ENCODE measurements around the gene SMYD2. TPM values are rescaled to one million over a fixed set of nuclear protein-coding genes. Genes with fewer than 3 reads are reported as not detected.

The SMYD2 gene
- total RNA-seq, 2 donors from 2014 or later = 13.8 to 22.4 TPM

DNA sequence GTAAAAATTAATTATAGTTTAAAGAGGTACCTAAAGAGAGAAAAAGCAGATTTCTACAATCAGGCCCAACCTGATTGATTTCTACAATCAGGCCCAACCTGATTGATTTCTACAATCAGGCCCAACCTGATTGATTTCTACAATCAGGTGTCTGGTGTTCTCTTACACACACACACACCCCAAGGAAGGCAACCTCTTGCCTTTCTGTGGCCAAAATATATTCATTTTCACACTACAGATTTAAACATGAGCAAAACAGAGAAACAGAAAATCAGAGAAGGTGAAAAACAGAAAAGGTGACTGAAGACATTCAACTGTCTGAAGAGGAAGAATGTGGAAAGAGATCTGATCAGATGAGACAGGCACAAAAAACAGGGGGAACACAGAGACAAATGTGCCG lies 104.5 kb downstream of the SMYD2 start:
- Histone ChIP-seq H3K4me3 (ENCODE audit: low read length) (no peak overlapping the region), H3K9ac (ENCODE audit: extremely low read depth, low read length, poor library complexity, severe bottlenecking) (no peak overlapping the region), H3K36me3 (ENCODE audit: control insufficient read depth, insufficient read depth, low read length) (peaks cover 87% of the 10 kb centered on the region), H3K4me1 (ENCODE audit: control insufficient read depth, insufficient read depth, low read length) (peaks cover 5% of the 10 kb centered on the region), H3K27me3 (ENCODE audit: control insufficient read depth, insufficient read depth, low read length, poor library complexity, severe bottlenecking) (no peaks in the 10 kb centered on the region), H3K27ac (ENCODE audit: low read depth, low read length) (no peak overlapping the region), H3K9me3 (ENCODE audit: control insufficient read depth, low read length) (no peaks in the 10 kb centered on the region)
- no peak overlapping the region for H3K27ac Mint-ChIP-seq
- WGBS, 2 experiments (ENCODE audit: insufficient coverage in 1 of 2, insufficient read length in 1 of 2) = 80 to 93% methylated on average over 1 of the region's 1 CpG
- no peaks in the 10 kb centered on the region for H3K9me3 Mint-ChIP-seq
- H3K4me1 Mint-ChIP-seq = peaks cover 13% of the 10 kb centered on the region
- peaks cover 11% of the 10 kb centered on the region for H3K27me3 Mint-ChIP-seq (ENCODE audit: insufficient read depth)
- no peak overlapping the region for H3K4me3 Mint-ChIP-seq
- H3K36me3 Mint-ChIP-seq (ENCODE audit: low read depth) = peaks cover 62% of the 10 kb centered on the region
- TF ChIP-seq, protein P1, sequence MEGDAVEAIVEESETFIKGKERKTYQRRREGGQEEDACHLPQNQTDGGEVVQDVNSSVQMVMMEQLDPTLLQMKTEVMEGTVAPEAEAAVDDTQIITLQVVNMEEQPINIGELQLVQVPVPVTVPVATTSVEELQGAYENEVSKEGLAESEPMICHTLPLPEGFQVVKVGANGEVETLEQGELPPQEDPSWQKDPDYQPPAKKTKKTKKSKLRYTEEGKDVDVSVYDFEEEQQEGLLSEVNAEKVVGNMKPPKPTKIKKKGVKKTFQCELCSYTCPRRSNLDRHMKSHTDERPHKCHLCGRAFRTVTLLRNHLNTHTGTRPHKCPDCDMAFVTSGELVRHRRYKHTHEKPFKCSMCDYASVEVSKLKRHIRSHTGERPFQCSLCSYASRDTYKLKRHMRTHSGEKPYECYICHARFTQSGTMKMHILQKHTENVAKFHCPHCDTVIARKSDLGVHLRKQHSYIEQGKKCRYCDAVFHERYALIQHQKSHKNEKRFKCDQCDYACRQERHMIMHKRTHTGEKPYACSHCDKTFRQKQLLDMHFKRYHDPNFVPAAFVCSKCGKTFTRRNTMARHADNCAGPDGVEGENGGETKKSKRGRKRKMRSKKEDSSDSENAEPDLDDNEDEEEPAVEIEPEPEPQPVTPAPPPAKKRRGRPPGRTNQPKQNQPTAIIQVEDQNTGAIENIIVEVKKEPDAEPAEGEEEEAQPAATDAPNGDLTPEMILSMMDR (conservative IDR thresholded peaks at IDR 0.05) = no peak
- DNase-seq = no peak

DNA sequence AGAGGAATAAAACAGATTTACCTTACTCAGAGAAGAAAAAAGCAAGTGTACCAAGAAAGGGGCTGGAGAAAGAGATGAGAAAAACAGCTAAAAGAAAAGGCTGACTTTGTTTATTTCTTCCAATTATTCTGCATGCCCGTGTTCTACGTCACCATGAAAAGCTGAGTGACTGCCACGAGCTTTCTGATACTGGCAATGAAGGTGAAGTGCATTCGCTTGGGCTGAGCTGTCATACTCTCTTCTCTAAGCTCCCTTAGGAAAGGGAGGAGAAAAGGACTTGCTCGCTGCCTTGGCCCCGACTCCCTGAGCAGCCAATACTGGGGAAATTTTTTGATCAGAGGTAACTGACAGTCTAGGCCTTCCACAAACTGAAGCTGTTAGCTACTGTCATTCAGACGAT lies 105.4 kb downstream of the SMYD2 start:
- no peaks in the 10 kb centered on the region for H3K9me3 Mint-ChIP-seq
- no peak overlapping the region for H3K4me3 Mint-ChIP-seq
- peaks cover 58% of the 10 kb centered on the region for H3K36me3 Mint-ChIP-seq (ENCODE audit: low read depth)
- DNase-seq = no peak
- peaks cover 6% of the 10 kb centered on the region for H3K27me3 Mint-ChIP-seq (ENCODE audit: insufficient read depth)
- Histone ChIP-seq H3K9ac (ENCODE audit: extremely low read depth, low read length, poor library complexity, severe bottlenecking) (no peak overlapping the region), H3K27ac (ENCODE audit: low read depth, low read length) (no peak overlapping the region), H3K36me3 (ENCODE audit: control insufficient read depth, insufficient read depth, low read length) (peaks cover 84% of the 10 kb centered on the region), H3K4me3 (ENCODE audit: low read length) (no peak overlapping the region), H3K4me1 (ENCODE audit: control insufficient read depth, insufficient read depth, low read length) (no peaks in the 10 kb centered on the region), H3K27me3 (ENCODE audit: control insufficient read depth, insufficient read depth, low read length, poor library complexity, severe bottlenecking) (no peaks in the 10 kb centered on the region), H3K9me3 (ENCODE audit: control insufficient read depth, low read length) (no peaks in the 10 kb centered on the region)
- peaks cover 11% of the 10 kb centered on the region for H3K4me1 Mint-ChIP-seq
- TF ChIP-seq, protein P1 (conservative IDR thresholded peaks at IDR 0.05) = no peak
- 96% methylated on average over 7 of the region's 7 CpGs for WGBS, 2 experiments (ENCODE audit: insufficient coverage in 1 of 2, insufficient read length in 1 of 2)
- no peak overlapping the region for H3K27ac Mint-ChIP-seq

Data from endodermal cell (in vitro differentiated cells).